ENCODE measurements around the gene IL1RL2. TPM values are rescaled to one million over a fixed set of nuclear protein-coding genes. Genes with fewer than 3 reads are reported as not detected.

Gene IL1RL2
- total RNA-seq, 2 donors from 2014 or later, result 1.4 to 1.9 TPM

GRCh38 chr2:102187496-102188150 is 800 bp downstream of the IL1RL2 start:
- peak; percentile 44 to 50 for DNase-seq
- peak overlapping the region; percentile 87 to 89 for H3K4me3 Mint-ChIP-seq
- peaks cover 38% of the 10 kb centered on the region for H3K4me1 Mint-ChIP-seq (ENCODE audit: low read depth)
- peaks cover 19% of the 10 kb centered on the region for H3K27me3 Mint-ChIP-seq (ENCODE audit: low read depth)
- no peaks in the 10 kb centered on the region for H3K9me3 Mint-ChIP-seq
- peak; percentile 75 to 76 for ATAC-seq (replicated peaks in 1 of 2)
- peak overlapping the region; percentile 75 for H3K27ac Mint-ChIP-seq
- peaks cover 2 to 10% of the 10 kb centered on the region in 2 donors for H3K36me3 Mint-ChIP-seq (ENCODE audit: insufficient read depth in 2 of 2)

GRCh38 chr2:102190430-102191107 is 3.7 kb downstream of the IL1RL2 start:
- peaks cover 22% of the 10 kb centered on the region for H3K27me3 Mint-ChIP-seq (ENCODE audit: low read depth)
- ATAC-seq (replicated peaks in 1 of 2) (no peak), DNase-seq (no peak)
- H3K9me3 Mint-ChIP-seq, result no peaks in the 10 kb centered on the region
- H3K4me3 Mint-ChIP-seq, result no peak overlapping the region
- H3K27ac Mint-ChIP-seq, result no peak overlapping the region
- H3K36me3 Mint-ChIP-seq (ENCODE audit: insufficient read depth in 2 of 2), result peaks cover 2 to 10% of the 10 kb centered on the region in 2 donors
- H3K4me1 Mint-ChIP-seq (ENCODE audit: low read depth), result peaks cover 27% of the 10 kb centered on the region

GRCh38 chr2:102191501-102191900 is 4.7 kb downstream of the IL1RL2 start:
- Mint-ChIP-seq H3K9me3 (no peaks in the 10 kb centered on the region), H3K27me3 (ENCODE audit: low read depth) (peaks cover 22% of the 10 kb centered on the region), H3K36me3 (ENCODE audit: insufficient read depth in 2 of 2) (peaks cover 1 to 10% of the 10 kb centered on the region in 2 donors), H3K4me1 (ENCODE audit: low read depth) (peaks cover 17% of the 10 kb centered on the region), H3K27ac (no peak overlapping the region), H3K4me3 (no peak overlapping the region)
- no peak for DNase-seq
- ATAC-seq (replicated peaks in 1 of 2), result no peak

- H3K27me3 Mint-ChIP-seq (ENCODE audit: low read depth), result peaks cover 18% of the 10 kb centered on the region
- no peak for ATAC-seq (replicated peaks in 1 of 2)
- DNase-seq, result no peak
- H3K4me1 Mint-ChIP-seq (ENCODE audit: low read depth), result peaks cover 14% of the 10 kb centered on the region
- H3K27ac Mint-ChIP-seq, result no peak overlapping the region
- peaks cover 0 to 9% of the 10 kb centered on the region in 2 donors for H3K36me3 Mint-ChIP-seq (ENCODE audit: insufficient read depth in 2 of 2)
- no peak overlapping the region for H3K4me3 Mint-ChIP-seq
- peaks cover 0 to 3% of the 10 kb centered on the region in 2 donors for H3K9me3 Mint-ChIP-seq
These were observed 6.3 kb downstream of the IL1RL2 start for GRCh38 chr2:102193074-102193473.

- Mint-ChIP-seq H3K27ac (no peak overlapping the region), H3K4me3 (no peak overlapping the region), H3K27me3 (ENCODE audit: low read depth) (peaks cover 20% of the 10 kb centered on the region), H3K4me1 (ENCODE audit: low read depth) (peaks cover 7% of the 10 kb centered on the region), H3K36me3 (ENCODE audit: insufficient read depth in 2 of 2) (peaks cover 0 to 2% of the 10 kb centered on the region in 2 donors), H3K9me3 (peaks cover 0 to 3% of the 10 kb centered on the region in 2 donors)
- DNase-seq, result no peak
- no peak for ATAC-seq (replicated peaks in 1 of 2)
These were observed 7.9 kb downstream of the IL1RL2 start for GRCh38 chr2:102194609-102195268.

- DNase-seq (no peak), ATAC-seq (replicated peaks in 1 of 2) (no peak)
- no peak overlapping the region for H3K27ac Mint-ChIP-seq
These were observed 10.7 kb downstream of the IL1RL2 start for GRCh38 chr2:102197389-102198137.

GRCh38 chr2:102200539-102200938 is 13.7 kb downstream of the IL1RL2 start:
- ATAC-seq (replicated peaks in 1 of 2) (no peak), DNase-seq (no peak)
- Mint-ChIP-seq H3K4me3 (no peak overlapping the region), H3K27ac (no peak overlapping the region), H3K36me3 (ENCODE audit: insufficient read depth in 2 of 2) (peaks cover 5 to 17% of the 10 kb centered on the region in 2 donors), H3K4me1 (ENCODE audit: low read depth) (peaks cover 7% of the 10 kb centered on the region), H3K9me3 (peaks cover 7 to 8% of the 10 kb centered on the region in 2 donors), H3K27me3 (ENCODE audit: low read depth) (peaks cover 9% of the 10 kb centered on the region)

More at GRCh38 chr2:102197389-102198137, 10.7 kb downstream of the IL1RL2 start:
- Mint-ChIP-seq H3K36me3 (ENCODE audit: insufficient read depth in 2 of 2) (peaks cover 0 to 2% of the 10 kb centered on the region in 2 donors), H3K9me3 (peaks cover 0 to 3% of the 10 kb centered on the region in 2 donors), H3K4me3 (no peak overlapping the region), H3K4me1 (ENCODE audit: low read depth) (peaks cover 7% of the 10 kb centered on the region), H3K27me3 (ENCODE audit: low read depth) (peaks cover 16% of the 10 kb centered on the region)

GRCh38 chr2:102204638-102205037 is 17.8 kb downstream of the IL1RL2 start:
- no peak overlapping the region for H3K27ac Mint-ChIP-seq
- DNase-seq (no peak), ATAC-seq (replicated peaks in 1 of 2) (no peak)
- no peaks in the 10 kb centered on the region for H3K4me1 Mint-ChIP-seq (ENCODE audit: low read depth)
- H3K9me3 Mint-ChIP-seq, result peaks cover 9% of the 10 kb centered on the region in 2 donors
- no peaks in the 10 kb centered on the region for H3K27me3 Mint-ChIP-seq (ENCODE audit: low read depth)
- H3K36me3 Mint-ChIP-seq (ENCODE audit: insufficient read depth in 2 of 2), result peaks cover 8 to 23% of the 10 kb centered on the region in 2 donors
- H3K4me3 Mint-ChIP-seq, result no peak overlapping the region

GRCh38 chr2:102206666-102207341 is 20.0 kb downstream of the IL1RL2 start:
- Mint-ChIP-seq H3K36me3 (ENCODE audit: insufficient read depth in 2 of 2) (peaks cover 8 to 23% of the 10 kb centered on the region in 2 donors), H3K27me3 (ENCODE audit: low read depth) (no peaks in the 10 kb centered on the region)
- no peak for ATAC-seq (replicated peaks in 1 of 2)

GRCh38 chr2:102208774-102209173 is 22.0 kb downstream of the IL1RL2 start:
- no peak for ATAC-seq (replicated peaks in 1 of 2)

More at GRCh38 chr2:102206666-102207341, 20.0 kb downstream of the IL1RL2 start:
- no peak overlapping the region for H3K27ac Mint-ChIP-seq
- no peak for DNase-seq
- no peak overlapping the region for H3K4me3 Mint-ChIP-seq
- H3K9me3 Mint-ChIP-seq, result peaks cover 9% of the 10 kb centered on the region in 2 donors
- no peaks in the 10 kb centered on the region for H3K4me1 Mint-ChIP-seq (ENCODE audit: low read depth)

GRCh38 chr2:102209474-102209873 is 22.7 kb downstream of the IL1RL2 start:
- ATAC-seq (replicated peaks in 1 of 2) (no peak), DNase-seq (no peak)
- H3K36me3 Mint-ChIP-seq (ENCODE audit: insufficient read depth in 2 of 2), result peaks cover 8 to 15% of the 10 kb centered on the region in 2 donors
- no peak overlapping the region for H3K27ac Mint-ChIP-seq
- H3K4me3 Mint-ChIP-seq, result no peak overlapping the region
- no peaks in the 10 kb centered on the region for H3K4me1 Mint-ChIP-seq (ENCODE audit: low read depth)
- no peaks in the 10 kb centered on the region for H3K27me3 Mint-ChIP-seq (ENCODE audit: low read depth)
- H3K9me3 Mint-ChIP-seq, result peaks cover 4 to 9% of the 10 kb centered on the region in 2 donors

More at GRCh38 chr2:102208774-102209173, 22.0 kb downstream of the IL1RL2 start:
- Mint-ChIP-seq H3K36me3 (ENCODE audit: insufficient read depth in 2 of 2) (peaks cover 8 to 20% of the 10 kb centered on the region in 2 donors), H3K4me3 (no peak overlapping the region), H3K27ac (no peak overlapping the region), H3K27me3 (ENCODE audit: low read depth) (no peaks in the 10 kb centered on the region), H3K9me3 (peaks cover 5 to 9% of the 10 kb centered on the region in 2 donors), H3K4me1 (ENCODE audit: low read depth) (no peaks in the 10 kb centered on the region)
- no peak for DNase-seq

GRCh38 chr2:102217032-102217431 is 30.2 kb downstream of the IL1RL2 start:
- Mint-ChIP-seq H3K27ac (no peak overlapping the region), H3K36me3 (ENCODE audit: insufficient read depth in 2 of 2) (peaks cover 32 to 43% of the 10 kb centered on the region in 2 donors), H3K4me1 (ENCODE audit: low read depth) (peaks cover 5% of the 10 kb centered on the region), H3K4me3 (no peak overlapping the region), H3K9me3 (peaks cover 26 to 28% of the 10 kb centered on the region in 2 donors), H3K27me3 (ENCODE audit: low read depth) (no peaks in the 10 kb centered on the region)
- no peak for ATAC-seq (replicated peaks in 1 of 2)
- no peak for DNase-seq

All from activated T-cell treated with anti-CD3 and anti-CD28 coated beads, Interleukin-2, amount 50 U/mL, for 72 hours (primary cell).